ENCODE results near the gene PARD6B. TPM values are rescaled to one million over a fixed set of nuclear protein-coding genes. Genes with fewer than 3 reads are reported as not detected.
"Not testable (repeated sequence)": the region's sequence is repeated elsewhere in the genome, so short reads cannot be mapped to it uniquely, and the experiment has no call there.

PARD6B gene, protein sequence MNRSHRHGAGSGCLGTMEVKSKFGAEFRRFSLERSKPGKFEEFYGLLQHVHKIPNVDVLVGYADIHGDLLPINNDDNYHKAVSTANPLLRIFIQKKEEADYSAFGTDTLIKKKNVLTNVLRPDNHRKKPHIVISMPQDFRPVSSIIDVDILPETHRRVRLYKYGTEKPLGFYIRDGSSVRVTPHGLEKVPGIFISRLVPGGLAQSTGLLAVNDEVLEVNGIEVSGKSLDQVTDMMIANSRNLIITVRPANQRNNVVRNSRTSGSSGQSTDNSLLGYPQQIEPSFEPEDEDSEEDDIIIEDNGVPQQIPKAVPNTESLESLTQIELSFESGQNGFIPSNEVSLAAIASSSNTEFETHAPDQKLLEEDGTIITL
- total RNA-seq (2014; rRNA removed; shearing (Covaris generic)), result 5.2 and 26.0 TPM in 2 replicates

DNA sequence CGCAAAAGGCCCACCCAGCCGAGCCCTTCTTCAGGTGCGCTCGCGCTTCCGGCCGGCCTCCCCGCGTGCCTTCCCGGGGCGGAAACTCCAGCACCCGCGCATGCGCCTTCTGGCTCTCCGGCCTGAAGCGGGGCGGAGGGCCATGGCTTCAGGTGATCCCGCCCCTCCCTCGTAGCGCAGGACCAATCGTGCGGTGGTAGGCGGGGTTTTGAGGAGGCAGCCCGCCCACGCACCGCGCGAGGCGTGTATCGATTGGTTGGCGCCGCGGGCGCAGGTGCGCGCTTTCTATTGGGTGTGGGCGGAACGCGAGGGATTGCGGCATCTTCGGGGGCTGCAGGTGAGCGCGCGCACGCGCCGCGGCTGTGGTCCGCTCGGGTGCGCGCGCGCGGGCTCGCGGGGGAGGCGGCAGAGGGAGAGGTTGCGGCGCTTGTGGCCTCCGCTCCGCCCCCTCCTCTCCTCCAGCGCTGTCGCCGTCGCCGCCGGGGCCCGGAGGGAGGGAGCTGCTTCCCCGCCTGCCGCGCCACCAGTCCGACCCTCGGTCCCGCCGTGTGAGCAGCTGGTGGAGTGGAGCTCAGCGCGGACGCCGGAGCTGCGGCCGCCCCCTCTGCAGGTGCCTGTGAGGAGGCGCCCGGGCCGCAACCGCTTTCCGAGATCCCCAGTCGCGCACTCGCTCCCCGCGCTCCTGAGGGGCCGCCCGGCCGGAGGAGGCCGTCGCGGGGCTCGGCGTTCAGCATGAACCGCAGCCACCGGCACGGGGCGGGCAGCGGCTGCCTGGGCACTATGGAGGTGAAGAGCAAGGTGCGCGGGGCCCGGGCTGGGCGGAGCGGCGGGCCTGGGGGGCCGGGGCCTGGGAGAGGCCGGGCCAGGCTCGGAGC is at the start of gene PARD6B:
Gene PARD6B (plus strand): TSS at position 526 of the 875 bp plus-strand sequence. CDS start 207 bp downstream, at position 733.
- DNase-seq (ENCODE audit: low read depth), result peak; percentile 99

DNA sequence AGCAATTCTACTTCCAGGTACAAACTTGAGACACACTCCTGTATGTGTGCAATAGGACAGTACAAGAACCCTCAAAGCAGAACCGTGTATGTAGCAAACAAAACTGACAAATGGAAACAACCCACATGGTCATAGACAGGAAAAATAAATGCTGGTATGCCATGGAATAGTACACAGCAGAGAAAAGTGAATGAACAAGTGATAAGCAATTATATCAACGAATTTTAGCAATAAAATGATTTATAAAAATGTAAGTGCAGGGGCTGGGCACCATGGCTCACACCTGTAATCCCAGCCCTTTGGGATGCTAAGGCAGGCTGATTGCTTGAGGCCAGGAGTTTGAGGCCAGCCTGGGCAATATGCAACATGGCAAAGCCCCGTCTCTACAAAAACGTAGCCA is 49.3 kb upstream of the PARD6B start:
- DNase-seq (ENCODE audit: low read depth), result no peak

DNA sequence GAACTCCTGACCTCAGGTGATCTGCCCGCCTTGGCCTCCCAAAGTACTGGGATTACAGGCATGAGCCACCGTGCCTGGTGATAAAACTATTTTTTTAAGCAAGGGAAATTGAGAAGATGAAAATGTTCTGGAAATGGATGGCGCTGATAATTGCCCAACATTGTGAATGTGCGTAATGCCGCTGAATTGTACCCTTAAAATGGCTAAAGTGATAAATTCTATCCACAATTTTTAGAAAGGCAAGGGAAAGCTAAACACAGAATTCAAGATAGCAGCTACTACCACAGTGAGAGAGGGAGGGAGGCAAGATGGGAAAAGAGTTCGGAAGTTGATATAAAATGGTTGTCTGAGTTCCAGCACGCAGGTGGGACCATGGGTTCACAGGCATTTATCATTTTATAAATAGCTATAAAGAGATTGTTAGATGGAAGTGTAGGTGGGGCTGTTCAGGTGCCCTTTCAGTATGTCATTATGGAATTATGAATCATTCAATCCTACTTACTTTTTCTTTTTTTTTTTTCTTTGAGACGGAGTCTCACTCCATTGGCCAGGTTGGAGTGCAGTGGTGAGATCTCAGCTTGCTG is 48.3 kb upstream of the PARD6B start:
- no peak for DNase-seq (ENCODE audit: low read depth)

DNA sequence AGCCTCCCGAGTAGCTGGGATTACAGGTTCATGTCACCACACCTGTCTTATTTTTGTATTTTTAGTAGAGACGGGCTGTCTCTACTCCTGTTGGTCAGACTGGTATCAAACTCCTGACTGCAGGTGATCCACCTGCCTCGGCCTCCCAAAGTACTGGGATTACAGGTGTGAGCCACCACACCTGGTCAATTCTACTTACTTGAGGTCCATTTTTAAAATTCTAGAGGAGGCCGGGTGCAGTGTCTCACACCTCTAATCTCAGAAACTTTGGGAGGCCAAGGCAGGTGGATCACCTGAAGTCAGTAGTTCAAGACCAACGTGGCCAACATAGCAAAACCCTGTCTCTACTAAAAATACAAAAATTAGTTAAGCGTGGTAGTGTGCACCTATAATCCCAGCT is 47.8 kb upstream of the PARD6B start:
- no peak for DNase-seq (ENCODE audit: low read depth)

DNA sequence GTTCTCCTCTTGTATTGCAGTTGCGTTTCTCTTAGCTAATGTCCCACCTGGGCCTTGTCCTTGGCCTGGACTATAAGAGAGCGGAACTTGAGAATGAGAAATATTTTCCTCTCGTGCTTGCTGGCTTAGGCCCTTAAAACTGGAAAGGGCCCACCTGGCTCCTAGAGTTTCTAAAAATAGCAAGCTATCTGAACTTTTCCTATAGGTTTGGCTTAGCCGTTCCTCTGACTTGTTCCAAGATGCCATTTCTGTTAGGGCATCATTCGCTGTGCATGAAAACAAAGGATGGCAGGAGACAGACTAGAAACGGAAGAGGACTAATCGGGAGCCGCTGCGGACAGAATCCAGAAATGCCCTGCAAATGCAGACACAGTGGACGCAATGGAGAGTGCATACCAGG is 44.6 kb upstream of the PARD6B start:
- DNase-seq (ENCODE audit: low read depth), result no peak

DNA sequence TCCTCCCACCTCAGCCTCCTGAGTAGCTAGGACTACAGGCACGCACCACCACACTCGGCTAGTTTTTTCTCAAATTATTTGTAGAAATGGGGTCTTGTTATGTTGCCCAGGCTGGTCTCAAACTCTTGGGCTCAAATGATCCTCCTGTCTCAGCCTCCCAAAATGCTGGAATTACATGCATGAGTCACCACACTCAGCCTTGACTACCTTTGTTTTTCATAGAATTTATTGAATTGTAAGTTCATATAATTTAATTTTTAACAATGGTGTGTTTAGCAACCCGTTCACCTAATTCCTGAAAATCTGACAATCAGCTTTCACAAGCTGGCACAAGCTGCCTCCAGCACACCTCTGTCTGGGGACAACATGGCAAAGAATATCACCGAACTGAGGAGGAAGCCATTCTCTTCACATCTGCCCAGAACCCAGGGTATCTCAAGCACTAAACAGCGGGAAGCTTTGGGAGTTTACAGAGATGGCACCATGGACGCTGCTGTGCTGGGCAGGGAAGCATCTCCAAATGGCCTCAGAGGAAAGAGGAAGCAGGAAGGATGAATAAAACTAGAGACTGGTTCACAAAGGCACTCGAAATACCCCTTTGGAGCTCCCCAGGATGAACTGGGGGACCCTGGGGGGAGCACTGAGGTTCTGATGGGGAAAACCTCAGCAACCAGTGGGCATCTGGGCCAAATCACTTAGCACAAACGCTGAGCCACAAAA is 43.0 kb upstream of the PARD6B start:
- no peak for DNase-seq (ENCODE audit: low read depth)

DNA sequence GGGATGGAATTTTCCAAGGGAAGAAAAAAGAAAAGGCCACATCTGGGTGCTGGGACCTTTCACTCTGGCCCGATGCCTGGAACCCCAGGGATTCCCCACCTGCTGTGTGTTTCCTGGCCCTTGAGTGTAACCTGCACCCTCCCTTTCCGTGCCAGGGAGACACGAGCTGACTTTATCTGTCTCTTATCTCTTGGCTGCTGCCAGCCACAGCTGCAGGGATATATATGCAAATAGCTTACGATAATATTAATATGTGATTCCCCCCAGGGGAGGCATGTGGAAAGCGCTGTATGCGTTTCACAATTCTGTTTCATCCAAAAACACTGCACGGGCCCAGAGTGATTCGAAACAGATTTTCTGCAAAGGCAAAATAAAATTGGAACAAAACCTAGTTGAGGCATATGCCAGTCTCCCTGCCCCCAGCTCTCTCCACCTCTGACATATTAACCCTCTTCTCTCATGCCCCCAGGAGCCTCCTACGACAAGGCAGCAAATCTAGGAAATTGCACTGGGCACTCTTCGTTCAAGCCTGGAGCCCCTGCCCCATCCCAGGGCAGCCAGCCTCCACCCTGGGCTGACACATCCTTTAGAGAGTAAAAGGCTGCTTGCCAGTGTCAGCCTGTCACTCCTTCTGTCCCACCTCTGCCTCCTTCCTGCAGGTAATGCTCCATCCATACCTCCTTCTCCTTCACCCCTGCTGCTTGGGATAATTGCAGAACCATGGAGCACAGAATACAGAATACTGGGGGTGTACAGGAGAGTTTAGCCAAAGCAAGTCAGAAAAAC is 41.3 kb upstream of the PARD6B start:
- no peak for DNase-seq (ENCODE audit: low read depth)

DNA sequence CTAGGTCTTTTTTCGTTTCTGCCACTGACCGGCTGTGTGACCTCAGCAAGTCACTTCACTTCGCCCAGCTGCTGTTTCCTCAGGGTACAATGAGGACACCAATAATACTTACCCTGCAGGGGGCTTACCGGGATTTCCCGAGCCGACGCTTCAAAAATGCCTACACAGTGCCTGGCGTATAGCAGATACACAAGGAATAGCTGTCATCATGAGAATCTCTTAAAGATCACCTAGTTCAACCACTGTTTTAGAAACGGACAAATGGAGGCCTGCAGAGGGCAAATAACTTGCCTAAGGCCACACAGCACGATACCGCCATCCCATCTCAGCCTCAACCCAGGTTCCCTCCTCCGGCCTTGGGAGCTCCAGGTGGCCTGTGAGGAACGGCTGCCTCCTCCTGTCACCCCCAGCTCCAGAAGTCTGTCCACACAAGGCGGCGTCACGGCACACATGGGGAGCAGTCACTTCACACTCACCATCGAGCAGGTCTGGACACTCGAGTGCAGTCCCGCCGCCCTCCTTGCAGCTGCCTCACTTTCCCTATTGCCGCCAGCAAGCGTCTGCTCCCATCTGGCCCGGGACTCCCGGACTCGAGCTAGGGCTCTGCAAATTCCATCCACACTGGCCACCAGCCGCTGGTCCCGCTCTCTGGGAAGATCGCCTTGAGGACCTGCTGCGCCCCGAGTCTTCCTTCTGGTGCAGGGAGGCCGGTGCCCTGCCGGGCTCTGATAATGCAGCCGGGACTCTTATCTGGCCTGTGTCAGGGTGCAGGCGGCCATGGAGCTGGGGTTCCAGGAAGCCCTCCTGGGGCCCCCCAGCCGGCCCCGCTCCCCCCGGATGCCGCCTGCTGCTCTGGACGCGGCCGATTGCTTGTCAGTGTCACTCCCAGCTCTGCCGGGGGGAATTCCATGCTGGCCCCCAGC is 40.5 kb upstream of the PARD6B start, which contains the start of gene RIPOR3:
Gene RIPOR3 (minus strand): TSS at position 893 of the 923 bp plus-strand sequence. CDS start 414 bp downstream, at position 479.
- DNase-seq (ENCODE audit: low read depth), result no peak

DNA sequence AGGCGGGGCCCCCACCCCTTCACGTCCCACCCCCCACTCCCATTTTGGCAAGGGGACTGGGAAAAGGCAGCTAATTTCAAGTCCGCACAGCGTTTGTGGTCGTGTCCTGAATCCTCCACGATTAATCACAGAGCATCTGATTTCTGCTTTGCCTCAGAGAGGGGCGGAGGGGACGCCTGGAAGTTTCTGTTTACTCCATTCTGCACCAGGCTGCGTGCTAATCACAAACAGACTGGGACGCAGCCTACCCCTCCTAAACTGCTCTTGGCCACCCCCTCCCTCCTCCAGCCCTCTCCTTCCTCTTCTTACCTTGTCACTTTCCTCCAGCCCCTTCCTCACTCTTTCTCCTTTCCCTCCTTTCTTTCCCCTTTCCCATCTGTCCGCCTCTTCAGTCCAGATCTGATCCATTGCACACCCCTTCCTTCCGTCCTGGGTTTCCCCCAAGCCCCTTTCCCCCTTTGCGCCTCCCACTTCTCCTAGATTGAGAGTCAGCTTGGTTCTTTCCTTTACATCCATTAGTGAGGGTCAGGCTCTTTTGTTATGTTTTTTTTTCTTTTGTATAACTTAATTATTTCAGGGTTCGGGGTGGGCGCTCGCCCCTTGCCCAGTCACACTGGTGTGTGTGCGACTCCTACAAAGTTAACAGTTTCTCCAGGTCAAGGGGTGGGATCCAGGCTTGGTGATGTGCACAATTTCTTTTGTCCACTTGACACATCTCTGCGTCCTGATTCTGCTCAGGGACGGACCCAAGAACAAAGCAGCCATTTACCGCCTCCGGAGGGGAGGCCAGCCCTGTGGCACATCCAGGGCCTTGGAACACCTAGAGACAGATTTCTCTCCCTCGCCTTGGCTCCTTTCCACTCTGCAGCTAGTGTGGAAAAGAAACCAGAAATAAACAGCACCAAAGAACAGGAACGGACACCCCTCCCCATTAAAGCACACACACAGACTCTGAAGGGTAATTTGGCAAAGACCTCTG is 39.5 kb upstream of the PARD6B start:
- DNase-seq (ENCODE audit: low read depth), result peak; percentile 29

DNA sequence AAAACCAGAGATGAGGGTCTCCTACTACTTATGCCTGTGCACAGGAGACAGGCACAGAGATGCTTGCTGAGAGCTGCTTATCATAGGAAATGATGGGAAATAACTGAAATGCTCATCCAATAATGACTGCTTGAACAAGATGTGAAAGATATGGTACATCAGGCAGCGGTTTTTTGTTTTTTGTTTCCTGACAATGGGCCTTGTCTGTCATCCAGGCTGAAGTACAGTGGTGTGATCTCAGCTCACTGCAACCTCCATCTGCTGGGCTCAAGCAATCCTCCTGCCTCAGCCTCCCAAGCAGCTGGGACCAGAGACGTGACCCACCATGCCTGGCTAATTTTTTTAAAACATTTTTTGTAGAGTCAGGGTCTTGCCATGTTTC is 38.8 kb upstream of the PARD6B start:
- no peak for DNase-seq (ENCODE audit: low read depth)

DNA sequence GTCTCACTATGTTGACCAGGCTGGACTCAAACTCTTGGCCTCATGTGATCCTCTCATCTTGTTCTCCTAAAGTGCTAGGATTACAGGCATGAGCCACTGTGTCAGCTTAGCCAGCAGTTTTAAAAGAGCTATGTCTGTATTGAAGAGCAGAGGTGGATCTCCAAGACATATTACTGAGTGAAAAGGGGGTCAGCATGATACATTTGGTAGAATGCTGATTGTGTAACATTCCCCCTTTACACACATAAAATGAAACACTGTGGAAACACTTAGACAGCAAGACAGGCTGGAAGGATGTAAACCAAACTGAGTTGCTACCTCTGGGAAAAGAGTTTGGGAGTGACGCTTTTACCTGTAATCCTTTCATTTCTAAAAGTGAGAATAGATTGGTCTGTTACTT is 38.4 kb upstream of the PARD6B start:
- DNase-seq (ENCODE audit: low read depth), result no peak

DNA sequence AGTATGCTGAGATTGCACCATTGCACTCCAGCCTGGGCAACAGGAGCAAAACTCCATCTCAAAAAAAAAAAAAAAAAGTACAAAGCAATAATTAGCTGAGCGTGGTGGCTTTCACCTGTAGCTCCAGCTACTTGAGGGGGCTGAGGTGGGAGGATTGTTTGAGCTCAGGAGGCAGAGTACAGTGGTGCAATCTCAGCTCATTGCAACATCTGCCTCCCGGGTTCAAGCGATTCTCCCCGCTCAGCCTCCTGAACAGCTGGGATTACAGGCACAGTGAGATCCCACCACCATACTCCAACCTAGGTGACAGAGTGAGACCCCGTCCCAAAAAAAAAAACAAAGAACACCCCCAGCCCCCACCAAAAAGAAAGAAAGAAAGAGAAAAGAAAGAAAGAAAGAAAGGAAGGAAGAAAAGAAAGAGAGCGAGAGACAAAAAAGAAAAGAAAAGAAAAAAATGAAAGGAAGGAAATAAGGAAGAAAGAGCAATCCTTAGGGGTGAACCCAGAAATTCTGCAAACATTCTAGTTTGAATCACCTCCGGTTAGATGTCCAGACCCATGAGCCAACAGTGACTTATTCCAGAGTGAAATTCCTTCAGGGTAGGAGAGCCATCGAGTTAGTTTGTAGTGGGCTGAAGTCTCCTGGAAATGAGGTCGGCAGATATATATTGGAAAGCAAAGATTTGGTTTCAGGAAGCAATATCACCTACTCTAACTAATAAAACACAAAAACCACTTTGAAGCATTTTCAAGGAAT is 36.8 kb upstream of the PARD6B start:
- DNase-seq (ENCODE audit: low read depth), result no peak

DNA sequence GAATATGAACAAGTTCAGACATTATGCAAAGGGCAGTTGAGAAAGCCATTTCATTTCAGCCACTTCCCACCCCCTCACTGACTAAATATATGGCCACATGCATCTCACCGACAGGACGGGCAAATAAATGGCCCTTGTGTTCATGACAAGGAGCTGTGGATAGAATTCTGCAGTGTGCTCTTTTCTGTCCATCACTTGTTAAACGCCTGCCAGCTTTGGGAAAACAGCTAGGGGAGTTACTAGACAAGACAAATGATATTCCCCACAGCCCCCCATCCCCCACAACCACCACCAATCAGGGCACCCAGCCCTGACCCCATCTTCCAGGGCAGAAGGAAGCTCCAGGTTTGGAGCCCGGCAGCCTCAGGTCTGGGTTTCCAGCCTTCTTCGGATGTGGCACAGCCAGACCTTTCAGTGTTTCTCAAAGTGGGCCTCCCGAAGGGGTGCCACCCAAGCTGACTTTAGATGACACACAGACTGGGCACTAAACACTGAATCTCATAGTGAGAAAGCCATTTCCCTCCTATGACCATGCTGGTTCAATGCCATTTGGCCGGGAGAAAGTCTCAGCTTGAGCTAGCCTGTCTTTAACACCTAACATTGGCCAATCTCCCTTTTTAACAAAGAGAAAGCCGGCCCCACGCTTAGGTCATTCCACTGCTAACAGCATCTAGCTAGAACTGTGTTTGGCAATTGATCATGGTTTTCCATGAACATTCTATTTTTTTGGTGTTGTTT is 36.1 kb upstream of the PARD6B start:
- DNase-seq (ENCODE audit: low read depth), result no peak

DNA sequence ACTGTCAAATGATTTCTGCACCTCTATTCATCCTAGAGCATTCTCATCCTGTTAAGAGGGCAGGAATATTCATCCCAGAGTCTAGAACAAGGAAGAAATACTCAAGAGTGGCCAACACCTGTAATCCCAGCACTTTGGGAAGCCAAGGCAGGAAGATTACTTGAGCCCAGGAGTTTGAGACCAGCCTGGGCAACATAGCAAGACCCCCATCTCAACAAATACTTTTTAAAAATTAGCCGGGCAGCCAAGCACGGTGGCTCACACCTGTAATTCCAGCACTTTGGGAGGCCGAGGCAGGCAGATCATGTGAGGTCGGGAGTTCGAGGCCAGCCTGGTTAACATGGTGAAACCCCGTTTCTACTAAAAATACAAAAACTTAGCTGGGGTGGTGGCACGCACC is 33.1 kb upstream of the PARD6B start:
- not testable (repeated sequence) for DNase-seq (ENCODE audit: low read depth)

DNA sequence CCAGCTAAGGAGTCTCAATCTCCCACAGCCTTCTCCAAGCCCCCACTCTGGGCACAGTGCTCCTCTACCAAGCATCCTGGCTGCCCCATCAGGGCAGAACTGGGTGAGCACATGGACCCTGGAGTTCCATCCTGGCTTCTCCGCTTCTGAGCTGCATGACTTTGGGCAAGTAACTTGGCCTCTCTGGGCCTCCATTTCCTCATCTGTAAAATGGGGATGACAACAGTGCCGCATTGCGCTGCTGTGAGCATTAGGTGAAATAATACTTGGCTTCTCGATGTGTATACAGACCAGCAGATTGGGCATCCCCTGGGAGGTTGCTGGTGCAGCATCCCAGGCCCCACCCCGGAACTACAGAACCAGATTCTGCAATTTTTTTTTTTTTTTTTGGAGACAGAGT is 31.7 kb upstream of the PARD6B start:
- DNase-seq (ENCODE audit: low read depth), result no peak

DNA sequence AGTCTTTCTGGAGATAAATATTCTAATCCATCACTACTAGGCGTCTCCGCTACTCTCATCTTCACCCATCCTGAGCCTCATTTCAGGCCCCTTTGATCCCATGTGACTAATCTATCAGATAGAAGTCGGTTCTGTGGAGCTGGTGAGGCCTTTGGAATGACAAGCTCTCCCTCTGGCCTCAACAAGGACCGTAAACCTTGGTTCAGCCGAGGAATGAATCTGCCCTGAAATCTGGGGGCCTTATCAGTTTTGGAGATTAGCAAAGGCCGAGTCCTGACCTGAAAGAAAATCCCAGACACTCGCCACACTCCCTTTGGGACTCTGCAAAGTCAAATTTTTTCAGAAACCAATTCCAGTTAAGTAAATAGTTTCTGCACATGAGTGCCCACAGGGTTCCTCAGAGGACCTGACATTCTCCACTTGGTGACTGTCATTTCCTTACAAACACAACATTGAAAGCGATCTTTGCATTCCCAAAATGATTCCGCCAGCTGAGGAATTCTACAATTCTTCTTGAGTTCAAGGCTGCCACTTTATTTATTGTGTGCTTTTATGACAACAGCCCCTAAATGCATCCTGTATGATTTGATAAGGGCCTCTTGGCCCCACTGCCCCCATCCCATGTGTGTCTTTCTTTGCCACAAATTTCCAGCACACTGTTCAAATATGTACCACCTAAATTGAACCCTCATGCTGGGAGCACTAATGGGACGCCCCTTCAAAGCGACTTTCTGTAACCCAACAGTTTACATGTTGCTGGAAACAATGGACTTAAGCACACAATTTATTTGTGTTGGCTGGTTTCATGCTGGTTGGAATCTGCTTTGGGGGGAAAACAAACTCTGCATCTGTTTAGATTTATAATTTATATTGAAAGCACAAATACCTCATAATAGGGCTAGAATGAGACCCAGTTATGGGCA is 30.1 kb upstream of the PARD6B start:
- no peak for DNase-seq (ENCODE audit: low read depth)

All from Daoy (cell line).